MG63 (cell line): ENCODE results near the gene HSD17B11. TPM values are rescaled to one million over a fixed set of nuclear protein-coding genes. Genes with fewer than 3 reads are reported as not detected.
"Not testable (repeated sequence)": the region's sequence is repeated elsewhere in the genome, so short reads cannot be mapped to it uniquely, and the experiment has no call there.

Experiments
- DNase-seq: peaks from one replicate; pipeline ENCODE4 v3.0.0-alpha.2; 2020
- H3K27me3 ChIP-seq: fragments of 250-450 bp; sonication (Bioruptor Pico); 2 replicates; pipeline ENCODE4 v1.5.1; 2020; ENCODE audit warnings: mild to moderate bottlenecking, moderate library complexity
- H3K36me3 ChIP-seq: fragments of 250-450 bp; sonication (Bioruptor Pico); 2 replicates; pipeline ENCODE4 v1.5.1; 2020; ENCODE audit warnings: mild to moderate bottlenecking, moderate library complexity
- H3K4me3 ChIP-seq: fragments of 250-450 bp; sonication (Bioruptor Pico); 2 replicates; pipeline ENCODE4 v1.5.1; 2020; ENCODE audit warnings: mild to moderate bottlenecking, moderate library complexity
- H3K9me3 ChIP-seq: fragments of 250-450 bp; sonication (Bioruptor Pico); 2 replicates; pipeline ENCODE4 v1.5.1; 2020; ENCODE audit warnings: mild to moderate bottlenecking, moderate library complexity
- total RNA-seq: library from RNA; depleted of rRNA; stranded (reverse); fragments of >200 nt; shearing (Covaris generic); gene quantifications from 2 replicates; pipeline ENCODE4 v1.2.3, GENCODE V29; 2014; ENCODE audit warnings: low replicate concordance; rRNA removed

HSD17B11 gene, protein sequence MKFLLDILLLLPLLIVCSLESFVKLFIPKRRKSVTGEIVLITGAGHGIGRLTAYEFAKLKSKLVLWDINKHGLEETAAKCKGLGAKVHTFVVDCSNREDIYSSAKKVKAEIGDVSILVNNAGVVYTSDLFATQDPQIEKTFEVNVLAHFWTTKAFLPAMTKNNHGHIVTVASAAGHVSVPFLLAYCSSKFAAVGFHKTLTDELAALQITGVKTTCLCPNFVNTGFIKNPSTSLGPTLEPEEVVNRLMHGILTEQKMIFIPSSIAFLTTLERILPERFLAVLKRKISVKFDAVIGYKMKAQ
- total RNA-seq: 6.6 and 15.5 TPM in 2 replicates

DNA sequence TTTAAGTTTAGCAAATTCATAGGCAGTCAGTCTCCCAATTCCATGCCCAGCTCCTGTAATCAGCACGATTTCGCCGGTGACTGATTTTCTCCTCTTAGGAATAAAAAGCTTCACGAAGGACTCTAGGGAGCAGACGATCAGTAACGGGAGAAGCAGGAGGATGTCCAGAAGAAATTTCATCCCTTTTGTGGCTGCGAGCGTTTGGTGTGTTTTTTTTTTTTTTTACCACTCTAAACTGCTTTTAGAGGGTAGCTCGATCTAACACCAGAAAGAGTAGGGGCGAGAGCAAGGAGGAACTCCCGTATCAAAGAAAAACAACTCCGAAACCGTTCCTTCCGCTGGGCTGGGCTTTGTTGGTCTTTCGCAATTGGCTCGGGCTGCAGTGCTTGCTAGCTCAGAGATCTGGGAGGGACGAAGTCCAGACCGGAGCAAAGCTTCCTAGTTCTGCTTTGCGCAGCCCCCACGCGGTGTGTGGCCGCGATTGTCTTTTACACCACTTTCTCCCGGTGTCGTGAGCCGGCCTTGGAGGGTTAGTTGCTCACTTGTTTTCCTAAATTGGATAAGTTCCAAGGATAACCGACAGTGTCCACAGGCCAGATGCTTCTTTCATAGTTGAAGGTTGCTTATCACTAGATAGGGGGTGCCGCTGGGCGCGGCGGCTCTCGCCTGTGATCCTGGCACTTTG lies at the start of gene HSD17B11:
TSS of gene HSD17B11 (minus strand) at position 298 of the 685 bp plus-strand sequence. CDS start at position 180, 118 bp downstream.
- peak; percentile 82 for DNase-seq
- H3K4me3 ChIP-seq: peak within 1 kb of the TSS; percentile 57
- no peaks in the 10 kb centered on the region for H3K9me3 ChIP-seq
- H3K27me3 ChIP-seq: no peaks in the 10 kb centered on the region
- H3K36me3 ChIP-seq: no peaks in the 10 kb centered on the region

DNA sequence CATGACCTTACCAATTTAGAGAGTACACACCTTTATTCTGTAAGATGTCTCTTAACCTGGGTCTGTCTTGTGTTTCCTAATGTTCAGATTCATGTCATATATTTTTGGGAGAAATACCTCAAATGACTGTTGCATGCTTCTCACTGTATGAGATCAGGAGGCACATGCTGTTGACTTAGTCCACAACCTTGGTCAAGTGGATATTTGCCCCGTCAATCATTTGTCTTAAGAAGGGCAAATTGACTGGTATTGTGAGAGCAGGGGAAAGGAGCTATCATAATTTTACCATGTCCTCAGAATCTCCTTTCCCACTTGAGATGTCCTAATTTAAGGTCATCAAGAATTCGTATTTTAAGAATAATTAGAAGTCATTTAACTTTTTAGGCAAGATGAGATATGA lies 42.4 kb upstream of the HSD17B11 start:
- Histone ChIP-seq H3K9me3 (no peaks in the 10 kb centered on the region), H3K4me3 (no peak overlapping the region), H3K27me3 (no peaks in the 10 kb centered on the region), H3K36me3 (no peaks in the 10 kb centered on the region)
- no peak for DNase-seq

DNA sequence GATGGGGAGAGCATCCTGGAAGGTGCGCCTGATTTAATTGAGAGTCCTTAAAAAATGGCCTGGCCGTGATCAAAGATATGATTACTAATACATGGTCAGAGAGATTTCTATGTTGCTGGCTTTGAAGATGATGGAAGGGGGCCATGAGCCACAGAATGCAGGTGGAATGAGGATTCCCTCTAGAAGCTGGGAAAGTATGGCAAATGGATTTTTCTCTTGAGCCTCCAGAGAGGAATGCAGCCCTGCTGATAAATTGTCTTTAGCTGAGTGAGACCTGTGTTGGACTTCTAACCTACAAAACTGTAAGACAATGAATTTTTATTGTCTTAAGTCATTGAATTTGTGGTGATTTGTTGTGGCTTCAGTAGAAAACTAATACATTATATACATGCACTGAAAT lies 39.0 kb upstream of the HSD17B11 start:
- H3K4me3 ChIP-seq: no peak overlapping the region
- H3K27me3 ChIP-seq: no peaks in the 10 kb centered on the region
- no peaks in the 10 kb centered on the region for H3K36me3 ChIP-seq
- DNase-seq: no peak
- no peaks in the 10 kb centered on the region for H3K9me3 ChIP-seq

DNA sequence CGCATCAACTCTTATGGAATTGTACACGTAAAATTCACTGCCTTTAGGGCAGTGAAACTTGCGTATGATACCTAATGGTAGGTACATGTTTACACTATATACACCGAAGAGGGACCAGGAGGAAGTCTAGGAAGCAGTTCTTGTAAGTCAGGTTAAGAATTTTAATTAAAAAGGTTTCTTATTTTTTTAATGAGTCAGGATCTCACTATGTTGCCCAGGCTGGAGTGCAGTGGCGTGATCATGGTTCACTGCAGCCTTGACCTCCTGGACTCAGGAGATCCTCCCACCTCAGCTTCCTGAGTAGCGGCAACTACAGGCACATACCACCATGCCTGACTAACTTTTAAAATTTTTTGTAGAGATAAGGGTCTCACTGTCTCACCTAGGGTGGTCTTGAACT lies 38.0 kb upstream of the HSD17B11 start:
- H3K27me3 ChIP-seq: no peaks in the 10 kb centered on the region
- H3K4me3 ChIP-seq: no peak overlapping the region
- no peaks in the 10 kb centered on the region for H3K36me3 ChIP-seq
- no peak for DNase-seq
- H3K9me3 ChIP-seq: no peaks in the 10 kb centered on the region

DNA sequence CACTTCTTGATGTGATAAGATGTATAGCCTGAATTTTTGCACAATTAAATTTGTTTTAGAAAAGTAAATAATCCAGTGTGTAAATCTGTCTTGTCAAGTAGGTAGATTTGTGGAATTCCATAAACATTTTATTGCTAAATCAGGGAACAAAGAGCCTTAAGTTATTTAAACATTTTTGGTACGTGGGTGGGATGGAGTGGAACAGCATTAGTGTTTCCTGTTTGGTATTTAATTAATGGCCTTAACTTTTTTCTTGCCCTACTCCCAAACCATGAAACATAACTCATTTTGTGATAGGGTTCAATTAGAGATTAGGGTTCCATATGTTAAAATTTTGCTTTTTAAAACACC lies 36.5 kb upstream of the HSD17B11 start:
- Histone ChIP-seq H3K4me3 (no peak overlapping the region), H3K9me3 (no peaks in the 10 kb centered on the region), H3K36me3 (no peaks in the 10 kb centered on the region), H3K27me3 (no peaks in the 10 kb centered on the region)
- no peak for DNase-seq

DNA sequence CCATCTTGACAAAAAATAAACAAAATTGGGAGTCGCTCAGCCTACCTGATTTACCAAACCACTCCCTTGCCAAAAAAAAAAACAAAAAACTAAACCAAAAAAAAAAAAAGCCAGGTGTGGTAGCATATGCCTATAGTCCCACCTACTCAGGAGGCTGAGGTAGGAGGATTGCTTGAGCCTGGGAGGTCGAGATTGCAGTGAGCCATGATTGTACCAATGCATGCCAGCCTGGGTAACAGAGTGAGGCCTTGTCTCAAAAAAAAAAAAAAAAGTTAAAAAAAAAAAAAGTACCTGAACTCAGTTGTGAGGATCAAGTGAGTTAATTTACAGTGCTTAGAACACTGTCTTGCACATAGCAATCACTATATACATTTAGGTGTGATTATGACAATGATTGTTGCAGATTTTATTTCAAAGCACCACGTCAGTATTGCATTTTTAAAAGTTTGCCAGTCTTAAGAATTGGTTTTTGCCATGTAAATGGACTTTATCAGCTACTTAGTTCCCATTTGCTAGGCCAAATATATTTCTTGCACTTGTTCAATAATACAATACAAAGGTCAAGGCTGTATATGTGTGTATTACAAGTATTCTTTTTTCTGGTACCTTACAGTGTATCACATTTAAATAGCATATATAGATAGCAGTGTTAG lies 36.0 kb upstream of the HSD17B11 start:
- no peak overlapping the region for H3K4me3 ChIP-seq
- no peaks in the 10 kb centered on the region for H3K36me3 ChIP-seq
- no peak for DNase-seq
- no peaks in the 10 kb centered on the region for H3K27me3 ChIP-seq
- H3K9me3 ChIP-seq: no peaks in the 10 kb centered on the region

DNA sequence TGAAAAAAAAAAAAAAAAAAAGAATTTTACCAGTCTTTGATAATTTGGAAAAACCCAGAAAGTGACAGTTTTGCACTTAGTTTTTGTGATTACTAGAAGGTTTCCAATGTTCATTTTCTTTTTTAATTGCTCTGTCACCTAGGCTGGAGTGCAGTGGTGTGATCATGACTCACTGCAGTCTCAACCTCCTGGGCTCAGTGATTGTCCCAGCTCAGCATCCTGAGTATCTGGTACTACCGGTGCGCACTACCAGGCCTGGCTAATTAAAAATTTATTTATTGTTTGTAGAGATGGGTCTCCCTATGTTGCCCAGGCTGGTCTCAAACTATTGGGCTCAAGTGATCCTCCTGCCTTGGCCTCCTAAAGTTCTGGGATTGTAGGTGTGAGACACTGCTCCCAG lies 34.7 kb upstream of the HSD17B11 start:
- H3K27me3 ChIP-seq: no peaks in the 10 kb centered on the region
- DNase-seq: no peak
- H3K36me3 ChIP-seq: no peaks in the 10 kb centered on the region
- H3K9me3 ChIP-seq: no peaks in the 10 kb centered on the region
- H3K4me3 ChIP-seq: no peak overlapping the region

DNA sequence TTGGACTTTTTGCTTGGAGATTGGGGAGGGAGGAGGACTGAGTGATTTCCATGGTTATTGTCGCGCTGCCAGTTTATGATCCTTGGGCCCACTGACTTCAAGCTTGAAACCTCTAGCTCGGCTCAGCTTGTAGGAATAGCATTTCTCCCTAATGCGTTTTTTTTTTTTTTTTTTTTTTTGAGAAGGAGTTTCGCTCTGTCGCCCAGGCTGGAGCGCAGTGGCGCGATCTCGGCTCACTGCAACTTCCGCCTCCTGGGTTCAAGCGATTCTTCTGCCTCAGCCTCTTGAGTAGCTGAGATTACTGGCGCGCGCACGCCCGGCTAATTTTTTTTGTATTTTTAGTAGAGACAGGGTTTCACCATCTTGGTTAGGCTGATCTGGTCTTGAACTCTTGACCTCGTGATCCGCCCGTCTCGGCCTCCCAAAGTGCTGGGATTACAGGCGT lies 33.1 kb upstream of the HSD17B11 start:
- not testable (repeated sequence) for H3K27me3 ChIP-seq, DNase-seq, H3K36me3 ChIP-seq, H3K4me3 ChIP-seq, H3K9me3 ChIP-seq

DNA sequence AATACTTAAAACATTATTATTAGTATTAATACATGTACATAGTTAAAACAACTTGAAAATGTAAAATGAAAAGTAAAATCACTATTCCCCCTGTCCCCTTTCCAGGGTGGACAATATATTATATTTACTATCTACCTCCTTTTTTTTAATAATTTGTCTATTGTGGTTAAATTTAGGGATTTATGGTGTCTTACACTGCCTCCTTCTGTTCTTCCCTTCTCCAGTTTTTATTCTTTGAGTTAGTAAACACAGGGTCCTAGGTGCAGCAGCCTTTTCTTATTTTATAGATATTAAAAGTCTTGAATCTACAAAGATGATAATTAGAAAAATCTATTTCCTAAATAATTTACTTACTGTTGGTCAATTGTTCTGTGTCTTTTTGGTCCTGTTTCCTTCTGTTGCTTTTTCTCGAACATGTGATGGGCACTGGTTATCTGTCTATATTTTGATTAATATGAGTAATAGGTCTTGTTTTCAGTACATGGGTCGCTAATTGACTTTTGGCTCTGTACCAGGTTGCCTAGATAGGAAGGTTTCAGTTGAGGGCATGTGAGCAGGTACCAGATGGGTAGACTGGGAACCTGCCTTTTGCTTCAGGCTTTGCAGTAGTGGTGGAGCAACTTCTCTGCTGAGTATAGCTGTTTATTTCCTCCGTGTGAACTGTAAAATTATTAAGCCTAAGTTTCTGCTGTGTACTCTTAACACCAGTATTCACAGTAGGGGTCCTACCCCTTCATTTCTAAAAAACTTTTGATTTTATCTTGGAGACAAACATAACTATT lies 32.5 kb upstream of the HSD17B11 start:
- Histone ChIP-seq H3K9me3 (no peaks in the 10 kb centered on the region), H3K4me3 (peak overlapping the region; percentile 84), H3K27me3 (no peaks in the 10 kb centered on the region), H3K36me3 (no peaks in the 10 kb centered on the region)
- no peak for DNase-seq

DNA sequence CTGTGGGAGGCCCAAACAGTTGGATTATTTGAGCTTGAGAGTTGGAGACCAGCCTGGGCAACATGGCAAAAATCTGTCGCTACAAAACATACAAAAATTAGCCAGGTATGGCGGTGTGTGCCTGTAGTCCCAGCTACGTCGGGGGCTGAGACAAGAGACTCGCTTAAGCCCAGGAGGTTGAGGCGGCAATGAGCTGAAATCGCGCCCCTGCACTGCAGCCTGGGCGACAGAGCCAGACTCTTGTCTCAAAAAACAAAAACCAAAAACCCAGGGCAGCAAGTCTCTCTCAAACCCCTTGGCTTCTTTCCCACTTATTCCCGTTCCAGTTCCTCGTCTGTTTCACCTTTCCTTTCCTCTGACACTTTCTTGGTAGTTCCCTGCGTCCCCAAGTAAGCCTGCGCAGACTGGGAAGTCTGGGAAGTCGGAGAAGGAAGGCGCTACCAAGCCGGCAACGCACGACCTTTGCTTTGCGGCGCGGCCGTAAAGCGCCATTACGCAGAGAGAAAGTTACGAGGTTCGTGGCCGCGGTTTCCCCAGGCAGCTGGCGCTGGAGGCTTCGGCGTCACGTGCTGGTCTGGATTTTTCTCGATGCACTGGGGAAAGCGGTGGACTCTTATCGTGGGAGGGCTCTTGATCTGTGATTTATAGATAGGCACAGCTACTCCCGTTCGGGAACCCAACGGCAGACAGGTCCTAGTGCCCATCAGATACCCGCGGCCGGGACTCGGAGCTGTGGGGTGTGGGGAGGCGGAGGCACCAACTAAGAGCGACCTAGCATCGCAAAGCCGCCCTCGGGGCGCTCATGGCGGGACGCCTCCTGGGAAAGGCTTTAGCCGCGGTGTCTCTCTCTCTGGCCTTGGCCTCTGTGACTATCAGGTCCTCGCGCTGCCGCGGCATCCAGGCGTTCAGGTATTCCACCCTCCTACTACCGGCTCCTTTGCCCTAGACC lies 31.4 kb upstream of the HSD17B11 start, which contains the start of gene NUDT9:
TSS of gene NUDT9 (plus strand) at position 470 of the 949 bp plus-strand sequence. CDS start at position 803, 333 bp downstream.
- no peaks in the 10 kb centered on the region for H3K36me3 ChIP-seq
- DNase-seq: peak; percentile 96
- H3K27me3 ChIP-seq: no peaks in the 10 kb centered on the region
- H3K9me3 ChIP-seq: no peaks in the 10 kb centered on the region
- H3K4me3 ChIP-seq: peak within 1 kb of the TSS; percentile 84

DNA sequence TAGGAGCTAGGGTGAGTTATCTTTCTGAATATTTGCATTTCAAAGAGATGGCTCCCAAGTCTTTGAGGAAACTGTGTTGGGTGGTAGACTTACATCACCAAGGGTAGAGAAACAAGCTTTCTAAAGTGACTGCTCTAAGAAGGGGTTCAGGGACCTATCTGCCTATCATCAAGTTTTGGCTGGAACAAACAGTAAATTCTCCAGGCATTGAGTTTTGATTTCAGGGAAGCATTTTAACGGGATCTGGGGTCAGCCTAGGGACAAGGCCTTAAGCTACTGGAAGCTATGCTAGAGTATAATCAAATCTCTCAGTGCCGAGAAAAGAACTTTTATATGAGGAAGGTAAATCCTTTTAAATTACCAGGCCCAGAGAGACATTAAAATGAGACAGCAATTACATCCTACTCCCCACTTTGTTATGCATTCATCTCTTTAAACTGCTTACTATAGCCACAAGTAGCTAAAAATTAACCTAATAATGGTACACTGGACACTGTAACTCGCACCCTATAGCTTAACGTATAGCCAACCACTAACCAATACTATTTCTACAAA lies 29.4 kb upstream of the HSD17B11 start:
- Histone ChIP-seq H3K9me3 (no peaks in the 10 kb centered on the region), H3K27me3 (no peaks in the 10 kb centered on the region), H3K4me3 (no peak overlapping the region), H3K36me3 (no peaks in the 10 kb centered on the region)
- no peak for DNase-seq

DNA sequence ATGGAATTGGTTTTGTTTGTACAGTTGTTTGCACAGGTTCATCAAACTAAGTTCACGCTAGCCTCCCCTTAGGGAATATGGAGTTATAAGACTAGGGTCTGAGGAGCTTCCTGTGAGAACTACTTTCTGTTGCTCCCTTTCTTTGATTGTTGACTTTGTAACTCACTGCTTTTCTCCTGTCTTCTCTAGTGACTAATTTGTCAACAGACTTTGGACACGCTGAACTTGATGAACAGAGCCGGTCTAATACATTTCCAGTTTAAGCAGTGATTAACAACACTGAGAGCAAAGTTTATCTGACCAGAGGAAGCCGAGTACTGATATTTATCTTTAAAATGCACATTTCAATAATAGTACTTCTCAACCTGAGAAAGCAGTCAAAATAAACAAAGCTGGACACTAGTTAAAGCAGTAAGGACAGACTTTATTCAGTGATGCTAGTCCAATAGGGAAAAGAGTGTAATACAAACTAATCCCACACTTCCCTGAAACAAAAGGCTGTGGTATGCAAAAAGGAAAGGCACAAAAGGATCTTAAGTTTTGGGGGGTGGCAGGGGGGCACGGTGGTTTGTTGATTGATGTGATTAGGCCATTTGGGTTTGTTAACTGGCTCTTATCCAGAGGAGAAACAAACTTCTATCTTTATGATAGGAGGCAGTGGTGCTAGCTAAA lies 28.7 kb upstream of the HSD17B11 start:
- Histone ChIP-seq H3K9me3 (no peaks in the 10 kb centered on the region), H3K4me3 (no peak overlapping the region), H3K36me3 (no peaks in the 10 kb centered on the region), H3K27me3 (no peaks in the 10 kb centered on the region)
- DNase-seq: no peak

DNA sequence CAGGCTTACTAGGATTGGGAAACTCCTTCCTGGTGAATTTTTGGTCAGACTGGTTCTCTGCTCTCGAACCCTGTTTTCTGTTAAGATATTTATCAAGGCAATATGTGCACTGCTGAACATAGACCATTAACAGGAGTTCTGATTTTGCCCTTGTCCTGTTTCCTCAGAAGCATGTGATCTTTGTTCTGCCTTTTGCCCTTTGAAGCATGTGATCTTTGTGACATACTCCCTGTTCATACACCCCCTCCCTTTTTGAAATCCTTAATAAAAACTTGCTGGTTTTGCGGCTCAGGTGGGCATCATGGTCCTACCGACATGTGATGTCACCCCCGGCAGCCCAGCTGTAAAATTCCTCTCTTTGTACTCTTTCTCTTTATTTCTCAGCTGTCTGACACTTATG lies 27.4 kb upstream of the HSD17B11 start:
- H3K36me3 ChIP-seq, H3K9me3 ChIP-seq, H3K4me3 ChIP-seq, H3K27me3 ChIP-seq, DNase-seq: not testable (repeated sequence)

DNA sequence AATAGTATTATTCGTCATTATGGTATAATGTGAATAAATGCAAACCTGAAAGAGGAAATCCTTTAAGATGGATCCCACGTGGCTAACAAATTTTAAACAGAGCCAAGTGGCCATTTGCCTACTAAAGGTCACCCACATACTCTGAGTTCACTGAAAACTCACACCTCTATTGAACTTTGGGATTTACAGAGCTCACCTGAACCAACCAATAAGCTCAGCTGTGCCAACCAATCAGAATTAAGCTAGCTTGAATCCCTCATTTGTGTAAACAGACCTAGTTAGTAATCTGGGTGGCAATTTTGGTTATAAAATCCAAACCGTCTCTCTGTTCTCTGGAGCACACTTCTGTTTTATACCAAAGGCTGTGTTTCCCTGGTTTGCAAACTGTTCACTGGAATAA lies 26.0 kb upstream of the HSD17B11 start:
- no peaks in the 10 kb centered on the region for H3K36me3 ChIP-seq
- no peak for DNase-seq
- H3K27me3 ChIP-seq: no peaks in the 10 kb centered on the region
- H3K9me3 ChIP-seq: no peaks in the 10 kb centered on the region
- H3K4me3 ChIP-seq: no peak overlapping the region

DNA sequence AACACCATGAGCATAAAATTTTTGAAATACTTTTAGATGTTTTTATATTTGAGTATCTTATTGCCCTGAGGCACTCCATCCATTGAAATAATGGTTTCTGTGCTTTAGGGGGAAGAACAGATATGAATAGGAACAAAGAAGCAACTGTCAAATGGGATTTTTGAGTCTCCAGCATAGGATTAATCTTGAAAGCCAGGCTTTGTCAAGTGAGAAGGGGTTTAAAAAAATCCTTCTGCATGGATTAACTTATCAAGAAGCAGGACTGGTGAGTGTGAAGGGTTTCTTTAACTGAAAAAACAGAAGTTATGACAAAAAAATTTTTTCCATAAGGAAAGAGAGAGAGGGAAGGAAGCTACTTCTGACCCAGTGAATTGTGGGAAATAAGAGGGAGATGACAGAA lies 23.8 kb upstream of the HSD17B11 start:
- no peak for DNase-seq
- Histone ChIP-seq H3K27me3 (no peaks in the 10 kb centered on the region), H3K4me3 (no peak overlapping the region)

More for the DNA sequence above, 23.8 kb upstream of the HSD17B11 start:
- Histone ChIP-seq H3K9me3 (no peaks in the 10 kb centered on the region), H3K36me3 (no peaks in the 10 kb centered on the region)
